Measurements from ENCODE around the gene CHRM5. TPM values are rescaled to one million over a fixed set of nuclear protein-coding genes. Genes with fewer than 3 reads are reported as not detected.

Gene CHRM5
- total and polyA plus RNA-seq, 2 of the 8 experiments (the other 6 are each of a cell fraction or from before 2014, with no cell fraction given), result not detected

- ChIA-PET CTCF (ENCODE audit: partially characterized antibody) (interaction anchor here (0.6 to 2.5 kb wide), 4 partner anchors 13 to 723 kb away, joined by 3 to 9 read pairs (median 4); no protein-coding TSS in a partner anchor), POLR2A (ENCODE audit: partially characterized antibody) (no interaction called here)
- H3K14ac ChIP-seq (ENCODE audit: insufficient read length), result no peak overlapping the region
- TF ChIP-seq RNF2 (IDR thresholded peaks at IDR 0.05; ENCODE audit: borderline replicate concordance, low read depth, low read length, missing control alignments, poor library complexity, severe bottlenecking), result no peak
- TF ChIP-seq KDM4A (IDR thresholded peaks at IDR 0.05; ENCODE audit: low read depth, low read length, severe bottlenecking), result no peak
- no peak for TF ChIP-seq BRCA1 (IDR thresholded peaks at IDR 0.05; ENCODE audit: low read depth, low read length)
- TF ChIP-seq RAD21 (IDR thresholded peaks at IDR 0.05 in 1 of 2, conservative IDR thresholded peaks at IDR 0.05 in 1 of 2; ENCODE audit: low read depth in 2 of 2, low read length in 2 of 2), result no peak
- no peak for TF ChIP-seq HDAC2 (IDR thresholded peaks at IDR 0.05; ENCODE audit: borderline replicate concordance in 1 of 2, low read depth in 2 of 2, low read length in 2 of 2)
- TF ChIP-seq TBP (IDR thresholded peaks at IDR 0.05; ENCODE audit: low read depth, low read length), result no peak
- TF ChIP-seq POLR2AphosphoS5 (IDR thresholded peaks at IDR 0.05; ENCODE audit: low read depth, low read length), result no peak
- TF ChIP-seq FOSL1 (IDR thresholded peaks at IDR 0.05; ENCODE audit: insufficient read depth, low read depth, low read length), result no peak
- no peak for TF ChIP-seq KDM1A (IDR thresholded peaks at IDR 0.05; ENCODE audit: borderline replicate concordance, low read length)
- TF ChIP-seq SP4 (IDR thresholded peaks at IDR 0.05; ENCODE audit: low read length), result no peak
- no peak for TF ChIP-seq RBBP5 (IDR thresholded peaks at IDR 0.05; ENCODE audit: borderline replicate concordance, low read depth, low read length)
- TF ChIP-seq SIRT6 (IDR thresholded peaks at IDR 0.05; ENCODE audit: low read length), result no peak
- H3K4me2 ChIP-seq (ENCODE audit: insufficient read depth in 1 of 2, low read depth in 2 of 2, low read length in 2 of 2), result no peak overlapping the region
- no peak overlapping the region for H4K8ac ChIP-seq (ENCODE audit: extremely low read depth, insufficient read depth, low read length)
- H2BK120ac ChIP-seq (replicated peaks; ENCODE audit: low read depth, low read length), result no peak overlapping the region
- no peak overlapping the region for H2BK12ac ChIP-seq (ENCODE audit: low read depth, low read length)
- H3K9ac ChIP-seq (replicated peaks in 1 of 4; ENCODE audit: extremely low read depth in 1 of 4, low read depth in 3 of 4, low read length in 3 of 4), result no peak overlapping the region
- H2BK20ac ChIP-seq (ENCODE audit: low read length), result no peak overlapping the region
- H3K4me1 ChIP-seq (replicated peaks in 1 of 4; ENCODE audit: control insufficient read depth in 3 of 4, insufficient read depth in 4 of 4, low read length in 3 of 4), result no peaks in the 10 kb centered on the region
- H4K91ac ChIP-seq (replicated peaks; ENCODE audit: insufficient read length, low read length), result no peak overlapping the region
- no peak overlapping the region for H3K27ac ChIP-seq (ENCODE audit: low read depth, low read length)
- H3K18ac ChIP-seq (ENCODE audit: extremely low read depth, low read length), result no peak overlapping the region
- no peaks in the 10 kb centered on the region for H3K36me3 ChIP-seq (ENCODE audit: control insufficient read depth in 2 of 4, insufficient read depth in 4 of 4, low read length in 3 of 4)
- H3K9me3 ChIP-seq (ENCODE audit: insufficient read depth in 2 of 2, low read depth in 1 of 2, low read length in 1 of 2), result no peaks in the 10 kb centered on the region
- no peak overlapping the region for H3K23ac ChIP-seq (ENCODE audit: insufficient read length)
- no peaks in the 10 kb centered on the region for H3K79me1 ChIP-seq (ENCODE audit: low read depth, low read length)
- no peaks in the 10 kb centered on the region for H3K79me2 ChIP-seq (ENCODE audit: control insufficient read depth in 1 of 2, insufficient read depth in 2 of 2, low read length in 2 of 2)
- no peak for DNase-seq (ENCODE audit: low read depth in 1 of 2, low spot score in 2 of 2)
- H4K5ac ChIP-seq (ENCODE audit: insufficient read length, low read depth, low read length), result no peak overlapping the region
- H3K23me2 ChIP-seq (ENCODE audit: low read depth, low read length), result no peaks in the 10 kb centered on the region; the same call in 1 of the 2 replicates
- no peaks in the 10 kb centered on the region for H4K20me1 ChIP-seq (replicated peaks in 1 of 2; ENCODE audit: control insufficient read depth in 1 of 2, insufficient read depth in 2 of 2, low read length in 2 of 2)
- no peak overlapping the region for H2BK15ac ChIP-seq (ENCODE audit: low read length)
- WGBS, 2 experiments (ENCODE audit: extremely low coverage in 1 of 2, insufficient coverage in 1 of 2, insufficient read length in 1 of 2, insufficient replicate concordance in 2 of 2, low coverage in 1 of 2, low lambda C conversion rate in 2 of 2, missing lambda C conversion rate in 1 of 2), result 71% methylated on average over 2 of the region's 2 CpGs; no CpG with 5 or more reads in 1 of the 2 experiments
- H2AK5ac ChIP-seq (ENCODE audit: low read depth, low read length), result no peak overlapping the region
- H2BK5ac ChIP-seq (ENCODE audit: low read depth, low read length), result no peak overlapping the region
- no peak overlapping the region for H3K56ac ChIP-seq (replicated peaks; ENCODE audit: insufficient read length, low read depth, low read length)
- no peaks in the 10 kb centered on the region for H3K27me3 ChIP-seq (replicated peaks in 1 of 4; ENCODE audit: control insufficient read depth in 3 of 4, extremely low read depth in 1 of 4, insufficient read depth in 3 of 4, low read length in 3 of 4)
- H3K4ac ChIP-seq (replicated peaks; ENCODE audit: insufficient read length, low read depth, low read length), result no peak overlapping the region
- no peak overlapping the region for H2AFZ ChIP-seq (ENCODE audit: low read length)
- FAIRE-seq, result no peak
- H3K4me3 ChIP-seq (ENCODE audit: extremely low read depth in 1 of 4, insufficient read depth in 2 of 4, low read depth in 3 of 4, low read length in 4 of 4), result no peak overlapping the region
Measured at GRCh38 chr15:34059476-34059875, 91.2 kb downstream of the CHRM5 start.
